HCT116 (cell line): ENCODE measurements around the gene CCL7. TPM values are rescaled to one million over a fixed set of nuclear protein-coding genes. Genes with fewer than 3 reads are reported as not detected.

Source experiments
- ATAC-seq: fragments of 200-7000 bp; cut with Tn5 transposase; 2 replicates; pipeline ENCODE4 v1.9.1; 2020; ENCODE audit warnings: mild to moderate bottlenecking, moderate library complexity
- BruUV-seq: library from RNA; stranded (reverse); fragments of 400-500 nt; replicated peaks from 2 replicates; lab custom pipeline; 2021; lab: Mats Ljungman, UMichigan
- CTCF ChIA-PET: fragments of 300-600 bp; sonication (Branson Sonifier 250); formaldehyde crosslinking; loops from one replicate; lab custom pipeline; 2021; ENCODE audit warnings: antibody characterized with exemption; lab: Charles Lee
- POLR2A ChIA-PET: fragments of 300-600, 350-600 bp; sonication (Branson Sonifier 250); formaldehyde crosslinking; loops from one replicate; lab custom pipeline; 2021; ENCODE audit warnings: antibody characterized with exemption; lab: Charles Lee
- RAD21 ChIA-PET, 2 experiments: fragments of 300-600 bp; sonication (Branson Sonifier 250); formaldehyde crosslinking; loops; one replicate each; lab custom pipeline; 2023; ENCODE audit warnings: low total read pairs in 2 of 2; ENCODE audit not compliant: uncharacterized antibody in 2 of 2, unreplicated experiment in 2 of 2, low non-redundant PET in 1 of 2; lab: Charles Lee
- DNase-seq: peaks from one replicate; pipeline ENCODE4 v3.0.0-alpha.2; 2010; ENCODE audit warnings: low read depth, low spot score
- H2AFZ ChIP-seq: fragments of 200-600 bp; shearing (Covaris generic), sonication (generic); 2 replicates; pipeline ENCODE4 v1.6.1; 2017; ENCODE audit warnings: low read depth, mixed run types, mixed read lengths, antibody characterized with exemption, low read length; ENCODE audit not compliant: poor library complexity, severe bottlenecking
- H3K27ac ChIP-seq: 2 replicates; pipeline ENCODE4 v1.5.1; 2012; ENCODE audit warnings: low read depth, low read length
- H3K27me3 ChIP-seq: fragments of 200-600 bp; sonication (generic); 2 replicates; pipeline ENCODE4 v1.6.1; 2016; ENCODE audit warnings: mixed run types, low read length, mixed read lengths; ENCODE audit not compliant: insufficient read depth
- H3K36me3 ChIP-seq, 2 experiments: fragments of 200-500 bp in 1 of 2; fragments of 200-600 bp in 1 of 2; sonication (Bioruptor generic) in 1 of 2; sonication (generic) in 1 of 2; 2 replicates each; pipeline versions ENCODE4 v1.5.1 to v1.6.1; 2014 to 2016; ENCODE audit warnings: low read length in 2 of 2, inconsistent platforms in 1 of 2, mixed read lengths in 1 of 2, mixed run types in 1 of 2; ENCODE audit not compliant: insufficient read depth in 2 of 2, control insufficient read depth in 1 of 2
- H3K4me1 ChIP-seq, 2 experiments: fragments of 200-600 bp in 1 of 2; sonication (generic) in 1 of 2; 2 replicates each; pipeline versions ENCODE4 v1.5.1 to v1.6.1; 2012 to 2017; ENCODE audit warnings: low read length in 2 of 2, inconsistent platforms in 1 of 2, mild to moderate bottlenecking in 1 of 2, mixed read lengths in 1 of 2, mixed run types in 1 of 2, moderate library complexity in 1 of 2; ENCODE audit not compliant: insufficient read depth in 2 of 2, control insufficient read depth in 1 of 2
- H3K4me2 ChIP-seq: fragments of 200-600 bp; sonication (generic); 2 replicates; pipeline ENCODE4 v1.6.1; 2017; ENCODE audit warnings: mixed run types, low read length, mixed read lengths
- H3K4me3 ChIP-seq, 2 experiments: fragments of 200-600 bp in 1 of 2; sonication (generic) in 1 of 2; replicated peaks in 1 of 2; 2 replicates each; pipeline ENCODE4 v1.5.1; 2011 to 2016; ENCODE audit warnings: low read length in 2 of 2, control low read depth in 1 of 2, low read depth in 1 of 2, mild to moderate bottlenecking in 1 of 2, mixed read lengths in 1 of 2, mixed run types in 1 of 2
- H3K79me2 ChIP-seq: fragments of 200-600 bp; sonication (generic); 2 replicates; pipeline ENCODE4 v1.6.1; 2017; ENCODE audit warnings: mild to moderate bottlenecking, mixed run types, low read length, moderate library complexity, mixed read lengths; ENCODE audit not compliant: insufficient read depth
- H3K9ac ChIP-seq: fragments of 200-600 bp; sonication (generic); 2 replicates; pipeline ENCODE4 v1.6.1; 2016; ENCODE audit warnings: low read length, mixed read lengths
- H3K9me2 ChIP-seq: fragments of 200-600 bp; sonication (generic), shearing (Covaris generic); 2 replicates; pipeline ENCODE4 v1.6.1; 2017; ENCODE audit warnings: mixed run types, mild to moderate bottlenecking, moderate library complexity; ENCODE audit not compliant: insufficient read depth
- H3K9me3 ChIP-seq, 2 experiments: fragments of 200-500 bp in 1 of 2; fragments of 200-600 bp in 1 of 2; sonication (Bioruptor generic) in 1 of 2; sonication (generic) in 1 of 2; 2 replicates each; pipeline ENCODE4 v1.6.1; 2014 to 2017; ENCODE audit warnings: low read length in 2 of 2, mixed read lengths in 2 of 2, inconsistent platforms in 1 of 2, low read depth in 1 of 2, mild to moderate bottlenecking in 1 of 2, mixed run types in 1 of 2, moderate library complexity in 1 of 2; ENCODE audit not compliant: control insufficient read depth in 1 of 2, insufficient read depth in 1 of 2
- H4K20me1 ChIP-seq: fragments of 200-600 bp; sonication (generic), shearing (Covaris generic); 2 replicates; pipeline ENCODE4 v1.6.1; 2017; ENCODE audit warnings: mixed run types, mild to moderate bottlenecking, moderate library complexity; ENCODE audit not compliant: insufficient read depth
- EGR1 ChIP-seq: IDR thresholded peaks from 2 replicates; pipeline ENCODE4 v1.6.1; 2012; ENCODE audit warnings: low read depth
- EZH2 ChIP-seq: fragments of 200-600 bp; sonication (generic); IDR thresholded peaks from 2 replicates; pipeline ENCODE4 v1.6.1; 2017; ENCODE audit warnings: antibody characterized with exemption, mixed run types
- EZH2phosphoT487 ChIP-seq: fragments of 200-600 bp; IDR thresholded peaks from 2 replicates; pipeline ENCODE4 v1.6.1; 2018; ENCODE audit warnings: antibody characterized with exemption, borderline replicate concordance
- SP1 ChIP-seq: IDR thresholded peaks from 2 replicates; pipeline ENCODE4 v1.6.1; 2012; ENCODE audit warnings: low read depth
- SRF ChIP-seq: IDR thresholded peaks from 2 replicates; pipeline ENCODE4 v1.6.1; 2012; ENCODE audit warnings: low read depth
- YY1 ChIP-seq: IDR thresholded peaks from 2 replicates; pipeline ENCODE4 v1.6.1; 2011; ENCODE audit warnings: low read length, low read depth, moderate library complexity, mild to moderate bottlenecking; ENCODE audit not compliant: insufficient replicate concordance; ENCODE audit errors: extremely low read depth
- intact Hi-C: fragments of 100-400 bp; cut with micrococcal nuclease; formaldehyde crosslinking; loops from 2 replicates; pipeline ENCODE4 v1.10.0; 2022
- total RNA-seq: library from RNA; stranded (reverse); gene quantifications from one replicate; pipeline ENCODE4 v1.2.1, GENCODE V29; 2021; ENCODE audit not compliant: unreplicated experiment
- TF ChIP-seq, protein P1 (sequence below): IDR thresholded peaks from 2 replicates; pipeline ENCODE4 v1.6.1; 2011; ENCODE audit warnings: mild to moderate bottlenecking, low read length, moderate library complexity; ENCODE audit not compliant: insufficient replicate concordance; ENCODE audit errors: extremely low read depth
- TF ChIP-seq, protein P2 (sequence below): IDR thresholded peaks from 2 replicates; pipeline ENCODE4 v1.6.1; 2012
- TF ChIP-seq, protein P3 (sequence below), 3 experiments: fragments of 200-600 bp in 1 of 3; sonication (generic) in 1 of 3; IDR thresholded peaks in 2 of 3; conservative IDR thresholded peaks in 1 of 3; 2 replicates each; pipeline ENCODE4 v1.5.1; 2012 to 2017; ENCODE audit warnings: low read depth in 2 of 3, low read length in 2 of 3, antibody characterized with exemption in 1 of 3, borderline replicate concordance in 1 of 3, control low read depth in 1 of 3, mild to moderate bottlenecking in 1 of 3, mixed read lengths in 1 of 3, mixed run types in 1 of 3, moderate library complexity in 1 of 3; ENCODE audit not compliant: insufficient read depth in 1 of 3

The CCL7 gene
- total RNA-seq, 1 experiment from 2014 or later = not detected

DNA sequence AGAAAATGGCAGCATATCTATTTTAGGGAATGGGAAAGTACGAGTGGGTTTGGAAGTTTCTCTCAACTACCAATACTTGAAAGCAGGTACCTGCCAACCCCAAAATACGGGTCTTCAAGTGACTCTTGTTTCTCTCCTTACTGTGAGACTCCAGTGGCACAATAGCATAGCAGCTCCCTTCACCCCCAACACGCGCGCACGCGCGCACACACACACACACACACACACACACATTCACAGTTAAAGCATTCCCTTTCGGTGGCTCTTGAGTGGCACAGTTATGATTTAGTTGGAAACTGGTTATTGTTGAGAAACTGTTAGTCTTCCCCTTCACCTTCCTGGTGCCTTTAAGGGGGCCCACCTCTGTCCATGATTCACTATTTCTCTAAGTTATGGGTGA is 45.0 kb upstream of the CCL7 start:
- no TSS peak for BruUV-seq
- no peak overlapping the region for H3K9ac ChIP-seq
- no peak overlapping the region for H2AFZ ChIP-seq
- H3K9me3 ChIP-seq = peaks cover 0 to 9% of the 10 kb centered on the region in 2 experiments; a peak in 1 of 4 replicates
- no peak overlapping the region for H3K4me3 ChIP-seq
- no peak overlapping the region for H3K27ac ChIP-seq
- CTCF ChIA-PET = no interaction called here
- intact Hi-C loops = no loop called here
- no peaks in the 10 kb centered on the region for H3K27me3 ChIP-seq
- DNase-seq (no peak), ATAC-seq (no peak)
- H3K4me1 ChIP-seq = no peaks in the 10 kb centered on the region
- POLR2A ChIA-PET = no interaction called here
- H3K79me2 ChIP-seq = no peaks in the 10 kb centered on the region
- H3K4me2 ChIP-seq = no peak overlapping the region
- H3K36me3 ChIP-seq = no peaks in the 10 kb centered on the region
- TF ChIP-seq, protein P1, sequence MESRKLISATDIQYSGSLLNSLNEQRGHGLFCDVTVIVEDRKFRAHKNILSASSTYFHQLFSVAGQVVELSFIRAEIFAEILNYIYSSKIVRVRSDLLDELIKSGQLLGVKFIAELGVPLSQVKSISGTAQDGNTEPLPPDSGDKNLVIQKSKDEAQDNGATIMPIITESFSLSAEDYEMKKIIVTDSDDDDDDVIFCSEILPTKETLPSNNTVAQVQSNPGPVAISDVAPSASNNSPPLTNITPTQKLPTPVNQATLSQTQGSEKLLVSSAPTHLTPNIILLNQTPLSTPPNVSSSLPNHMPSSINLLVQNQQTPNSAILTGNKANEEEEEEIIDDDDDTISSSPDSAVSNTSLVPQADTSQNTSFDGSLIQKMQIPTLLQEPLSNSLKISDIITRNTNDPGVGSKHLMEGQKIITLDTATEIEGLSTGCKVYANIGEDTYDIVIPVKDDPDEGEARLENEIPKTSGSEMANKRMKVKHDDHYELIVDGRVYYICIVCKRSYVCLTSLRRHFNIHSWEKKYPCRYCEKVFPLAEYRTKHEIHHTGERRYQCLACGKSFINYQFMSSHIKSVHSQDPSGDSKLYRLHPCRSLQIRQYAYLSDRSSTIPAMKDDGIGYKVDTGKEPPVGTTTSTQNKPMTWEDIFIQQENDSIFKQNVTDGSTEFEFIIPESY = no peak
- no peaks in the 10 kb centered on the region for H4K20me1 ChIP-seq
- RAD21 ChIA-PET = no interaction called here
- no peaks in the 10 kb centered on the region for H3K9me2 ChIP-seq

DNA sequence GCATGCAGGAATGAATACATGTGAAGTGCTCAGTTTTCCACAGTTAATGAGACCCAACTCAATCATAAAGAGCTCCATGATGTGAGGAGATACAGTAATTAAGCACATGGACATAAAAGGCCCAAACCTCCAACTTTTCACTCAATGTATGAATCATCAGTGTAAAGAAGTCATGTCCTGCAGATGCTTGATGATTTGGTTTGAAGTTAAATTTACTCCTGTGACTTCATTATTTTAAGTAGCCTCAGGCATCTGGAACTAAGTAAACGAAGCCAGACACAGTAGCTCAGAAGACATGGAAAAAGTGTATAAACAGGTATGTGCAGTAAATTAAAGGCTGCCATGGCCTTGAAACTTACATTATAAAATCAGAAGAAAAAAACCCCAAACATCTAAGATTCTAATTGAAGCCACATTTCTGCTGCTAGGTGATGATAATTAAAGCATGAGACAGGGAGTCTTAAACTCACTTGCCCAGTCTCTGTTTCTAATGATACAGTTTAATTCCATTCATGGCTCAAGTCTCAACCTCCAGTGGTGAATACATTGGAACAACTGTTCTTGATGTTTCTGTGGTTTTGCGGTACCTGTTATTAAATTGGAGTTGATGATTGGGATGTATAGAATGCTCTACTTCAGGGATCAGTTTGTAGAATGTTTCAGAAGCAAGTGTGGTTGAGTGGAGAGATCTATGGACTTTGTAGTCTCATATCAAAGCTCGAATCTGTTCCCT is 43.8 kb upstream of the CCL7 start:
- Histone ChIP-seq H2AFZ (no peak overlapping the region), H3K79me2 (no peaks in the 10 kb centered on the region), H3K4me3 (no peak overlapping the region), H3K4me1 (no peaks in the 10 kb centered on the region), H3K9me2 (no peaks in the 10 kb centered on the region), H4K20me1 (no peaks in the 10 kb centered on the region), H3K27ac (no peak overlapping the region), H3K36me3 (no peaks in the 10 kb centered on the region), H3K4me2 (no peak overlapping the region), H3K27me3 (no peaks in the 10 kb centered on the region), H3K9ac (no peak overlapping the region), H3K9me3 (peaks cover 5 to 10% of the 10 kb centered on the region in 2 experiments; a peak in 1 of 4 replicates)
- ChIA-PET RAD21 (no interaction called here), POLR2A (no interaction called here), CTCF (no interaction called here)
- DNase-seq (no peak), ATAC-seq (no peak)
- TF ChIP-seq YY1 (no peak), EGR1 (no peak), SP1 (no peak), EZH2 (no peak), EZH2phosphoT487 (no peak), SRF (no peak)
- TF ChIP-seq, protein P2, sequence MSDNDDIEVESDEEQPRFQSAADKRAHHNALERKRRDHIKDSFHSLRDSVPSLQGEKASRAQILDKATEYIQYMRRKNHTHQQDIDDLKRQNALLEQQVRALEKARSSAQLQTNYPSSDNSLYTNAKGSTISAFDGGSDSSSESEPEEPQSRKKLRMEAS = no peak
- TF ChIP-seq, protein P3, sequence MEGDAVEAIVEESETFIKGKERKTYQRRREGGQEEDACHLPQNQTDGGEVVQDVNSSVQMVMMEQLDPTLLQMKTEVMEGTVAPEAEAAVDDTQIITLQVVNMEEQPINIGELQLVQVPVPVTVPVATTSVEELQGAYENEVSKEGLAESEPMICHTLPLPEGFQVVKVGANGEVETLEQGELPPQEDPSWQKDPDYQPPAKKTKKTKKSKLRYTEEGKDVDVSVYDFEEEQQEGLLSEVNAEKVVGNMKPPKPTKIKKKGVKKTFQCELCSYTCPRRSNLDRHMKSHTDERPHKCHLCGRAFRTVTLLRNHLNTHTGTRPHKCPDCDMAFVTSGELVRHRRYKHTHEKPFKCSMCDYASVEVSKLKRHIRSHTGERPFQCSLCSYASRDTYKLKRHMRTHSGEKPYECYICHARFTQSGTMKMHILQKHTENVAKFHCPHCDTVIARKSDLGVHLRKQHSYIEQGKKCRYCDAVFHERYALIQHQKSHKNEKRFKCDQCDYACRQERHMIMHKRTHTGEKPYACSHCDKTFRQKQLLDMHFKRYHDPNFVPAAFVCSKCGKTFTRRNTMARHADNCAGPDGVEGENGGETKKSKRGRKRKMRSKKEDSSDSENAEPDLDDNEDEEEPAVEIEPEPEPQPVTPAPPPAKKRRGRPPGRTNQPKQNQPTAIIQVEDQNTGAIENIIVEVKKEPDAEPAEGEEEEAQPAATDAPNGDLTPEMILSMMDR (IDR thresholded peaks at IDR 0.05 in 2 of 3, conservative IDR thresholded peaks at IDR 0.05 in 1 of 3; ENCODE audit: borderline replicate concordance in 1 of 3, insufficient read depth in 1 of 3, low read depth in 2 of 3, low read length in 2 of 3) = no peak
- intact Hi-C loops = no loop called here
- no TSS peak for BruUV-seq
